Pancreas (tissue), 10 donors: ENCODE measurements around the gene PLCXD3. TPM values are rescaled to one million over a fixed set of nuclear protein-coding genes. Genes with fewer than 3 reads are reported as not detected.

Experiments used
- ATAC-seq, 4 donors: fragments of 200-7000 bp; cut with Tn5 transposase; one replicate each; pipeline versions ENCODE4 v1.8.0 to v1.9.1; 2020; ENCODE audit warnings: mild to moderate bottlenecking in 4 of 4, moderate library complexity in 4 of 4
- DNase-seq, 6 donors: peaks; one replicate each; pipeline ENCODE4 v3.0.0-alpha.2; 2020
- FAIRE-seq: peaks from 2 replicates; lab custom pipeline; 2012; peaks lifted over from hg19 to GRCh38; lab: Jason Lieb, UNC
- H3K27ac ChIP-seq, 4 donors: fragments of 200-600 bp; sonication (generic); 1 replicate in 3 of 4; 2 replicates in 1 of 4; pipeline versions ENCODE4 v1.5.0 to v1.8.0; 2020
- H3K27me3 ChIP-seq, 4 donors: fragments of 200-600 bp; one replicate each; pipeline ENCODE4 v1.8.0; 2021
- H3K36me3 ChIP-seq, 3 donors: fragments of 200-600 bp; sonication (generic) in 1 of 3; one replicate each; pipeline versions ENCODE4 v1.5.0 to v1.8.0; 2020 to 2021
- H3K4me1 ChIP-seq, 3 donors: fragments of 200-600 bp; one replicate each; pipeline ENCODE4 v1.8.0; 2021
- H3K4me3 ChIP-seq, 4 donors: fragments of 200-600 bp; sonication (generic) in 2 of 4; one replicate each; pipeline versions ENCODE4 v1.5.0 to v1.8.0; 2020 to 2021
- H3K9me3 ChIP-seq, 4 donors: fragments of 200-600 bp; one replicate each; pipeline ENCODE4 v1.8.0; 2021
- WGBS, 2 donors: extraction: QIAGEN DNeasy Blood & Tissue Kit; methylation state at CpG; one replicate each; pipeline ENCODE4 v1.1.7; 2013; 5-methylcytosine and 5-hydroxymethylcytosine counted together
- intact Hi-C, 3 donors: fragments of 100-400 bp; cut with DNase I; formaldehyde crosslinking; loops; one replicate each; pipeline versions ENCODE4 v1.11.1 to v1.14.2; 2022
- polyA plus RNA-seq, 2 donors: library from polyadenylated mRNA; stranded (reverse); fragments of 200-250 nt; gene quantifications; one replicate each; pipeline ENCODE4 v1.2.3, GENCODE V29; 2013
- total RNA-seq, 6 donors: library from RNA; stranded (reverse); fragmentation: NEBNext Ultra II Directional in 4 of 6; extraction: Animal tissue kit (Norgen Biotek cat#: 25700) in 4 of 6; gene quantifications; one replicate each; pipeline versions ENCODE4 v1.2.1 to v1.2.4, GENCODE V29; 2021 to 2023
- TF ChIP-seq, protein P1 (sequence below), 4 donors: fragments of 200-600 bp; sonication (generic) in 3 of 4; IDR thresholded peaks; one replicate each; pipeline versions ENCODE4 v1.5.0 to v1.8.0; 2021; ENCODE audit warnings: antibody characterized with exemption in 4 of 4
- donor health status: healthy with polysubstance abuse.
- donor health status: DM: no; HTN: no; CAD: no; lungs with moderate emphysema.
- donor health status: DM: no; HTN: no; CAD: no.
- donor health status: control.
- donor health status: control.
- donor health status: Bipolar disorder and iron deficiency.
- donor health status: DM: yes; HTN: yes; CAD: no.
- donor health status: DM: no; HTN: no; CAD: no.
- donor health status: DM: no; HTN: no; CAD: no.
- donor health status: DM: yes; HTN: yes; CAD: no.

Gene PLCXD3
- total and polyA plus RNA-seq, 8 donors, result 0.79 to 14.2 (median 3.0) TPM

GRCh38 chr5:41406936-41407335, 103.5 kb downstream of the PLCXD3 start:
- ATAC-seq (peak in 2 of 4 donors; percentile 62 to 71), DNase-seq (no peak), FAIRE-seq (no peak)
- peaks cover 7 to 14% (median 9%) of the 10 kb centered on the region in 3 donors for H3K4me1 ChIP-seq
- H3K36me3 ChIP-seq, result no peaks in the 10 kb centered on the region
- H3K4me3 ChIP-seq, result no peak overlapping the region
- intact Hi-C loops, result no loop called here
- no peaks in the 10 kb centered on the region for H3K9me3 ChIP-seq
- 77 to 84% methylated on average over 1 of the region's 1 CpG for WGBS, 2 donors
- no peaks in the 10 kb centered on the region for H3K27me3 ChIP-seq
- TF ChIP-seq, protein P1, sequence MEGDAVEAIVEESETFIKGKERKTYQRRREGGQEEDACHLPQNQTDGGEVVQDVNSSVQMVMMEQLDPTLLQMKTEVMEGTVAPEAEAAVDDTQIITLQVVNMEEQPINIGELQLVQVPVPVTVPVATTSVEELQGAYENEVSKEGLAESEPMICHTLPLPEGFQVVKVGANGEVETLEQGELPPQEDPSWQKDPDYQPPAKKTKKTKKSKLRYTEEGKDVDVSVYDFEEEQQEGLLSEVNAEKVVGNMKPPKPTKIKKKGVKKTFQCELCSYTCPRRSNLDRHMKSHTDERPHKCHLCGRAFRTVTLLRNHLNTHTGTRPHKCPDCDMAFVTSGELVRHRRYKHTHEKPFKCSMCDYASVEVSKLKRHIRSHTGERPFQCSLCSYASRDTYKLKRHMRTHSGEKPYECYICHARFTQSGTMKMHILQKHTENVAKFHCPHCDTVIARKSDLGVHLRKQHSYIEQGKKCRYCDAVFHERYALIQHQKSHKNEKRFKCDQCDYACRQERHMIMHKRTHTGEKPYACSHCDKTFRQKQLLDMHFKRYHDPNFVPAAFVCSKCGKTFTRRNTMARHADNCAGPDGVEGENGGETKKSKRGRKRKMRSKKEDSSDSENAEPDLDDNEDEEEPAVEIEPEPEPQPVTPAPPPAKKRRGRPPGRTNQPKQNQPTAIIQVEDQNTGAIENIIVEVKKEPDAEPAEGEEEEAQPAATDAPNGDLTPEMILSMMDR (IDR thresholded peaks at IDR 0.05), result no peak
- H3K27ac ChIP-seq, result no peak overlapping the region

- FAIRE-seq (no peak), DNase-seq (no peak), ATAC-seq (peak; percentile 48 to 79 (median 60))
- Histone ChIP-seq H3K4me3 (no peak overlapping the region), H3K9me3 (no peaks in the 10 kb centered on the region), H3K4me1 (peaks cover 7 to 14% (median 9%) of the 10 kb centered on the region in 3 donors), H3K27ac (no peak overlapping the region), H3K27me3 (no peaks in the 10 kb centered on the region), H3K36me3 (no peaks in the 10 kb centered on the region)
- intact Hi-C loops, result no loop called here
- 86 to 93% methylated on average over 1 of the region's 1 CpG for WGBS, 2 donors
- TF ChIP-seq, protein P1 (IDR thresholded peaks at IDR 0.05), result no peak
Measured at GRCh38 chr5:41406424-41406823, 104.0 kb downstream of the PLCXD3 start.

GRCh38 chr5:41404757-41405156, 105.6 kb downstream of the PLCXD3 start:
- no peak overlapping the region for H3K27ac ChIP-seq
- DNase-seq, result no peak
- H3K9me3 ChIP-seq, result no peaks in the 10 kb centered on the region
- no peak for FAIRE-seq
- H3K36me3 ChIP-seq, result no peaks in the 10 kb centered on the region
- intact Hi-C loops, result no loop called here
- peak in 3 of 4 donors; percentile 52 to 78 (median 72) for ATAC-seq
- no peaks in the 10 kb centered on the region for H3K27me3 ChIP-seq
- TF ChIP-seq, protein P1 (IDR thresholded peaks at IDR 0.05), result no peak
- H3K4me1 ChIP-seq, result peaks cover 7 to 13% (median 9%) of the 10 kb centered on the region in 3 donors
- no peak overlapping the region for H3K4me3 ChIP-seq

DNA sequence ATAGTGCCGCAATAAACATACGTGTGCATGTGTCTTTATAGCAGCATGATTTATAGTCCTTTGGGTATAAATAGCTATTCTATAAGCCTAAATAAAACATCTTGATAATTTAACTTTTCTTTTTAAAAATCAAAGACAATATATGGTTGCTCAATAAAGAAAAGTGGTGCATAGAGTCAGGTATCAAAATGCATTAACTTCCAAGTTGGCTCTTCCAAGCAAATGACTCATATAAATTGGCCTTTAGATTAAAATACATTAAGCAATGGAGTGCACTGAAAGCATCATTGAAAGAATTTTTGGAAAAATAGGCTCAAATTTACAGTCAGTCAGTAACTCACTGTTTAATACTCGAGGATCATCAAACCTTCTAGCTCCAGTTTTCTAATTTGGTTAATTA, 106.6 kb downstream of the PLCXD3 start:
- Histone ChIP-seq H3K27ac (no peak overlapping the region), H3K4me3 (no peak overlapping the region), H3K4me1 (peaks cover 7 to 9% (median 9%) of the 10 kb centered on the region in 3 donors), H3K36me3 (no peaks in the 10 kb centered on the region), H3K9me3 (no peaks in the 10 kb centered on the region), H3K27me3 (no peaks in the 10 kb centered on the region)
- TF ChIP-seq, protein P1 (IDR thresholded peaks at IDR 0.05), result no peak
- DNase-seq (no peak), ATAC-seq (no peak), FAIRE-seq (no peak)
- intact Hi-C loops, result no loop called here
- 94 to 97% methylated on average over 3 of the region's 3 CpGs for WGBS, 2 donors

DNA sequence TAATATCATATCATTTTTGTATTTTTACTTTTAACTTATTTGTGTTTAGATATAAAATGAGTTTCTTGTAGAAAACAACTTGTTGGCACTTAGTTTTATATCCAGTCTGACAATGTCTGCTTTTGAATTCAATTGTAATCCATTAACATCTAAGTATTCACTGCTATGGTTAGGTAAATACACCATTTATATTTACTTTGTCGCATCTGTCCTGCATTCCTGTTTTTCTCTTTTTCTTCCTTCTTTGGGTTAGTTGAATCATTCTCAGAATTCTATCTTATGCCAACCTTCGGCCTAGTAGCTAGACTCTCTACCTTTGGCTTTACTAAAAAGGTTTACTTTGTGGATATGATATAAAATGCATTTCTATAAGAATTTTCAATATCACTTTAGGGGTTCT, 107.6 kb downstream of the PLCXD3 start:
- H3K27me3 ChIP-seq, result no peaks in the 10 kb centered on the region
- intact Hi-C loops, result no loop called here

More for the DNA sequence above, 107.6 kb downstream of the PLCXD3 start:
- no peak for DNase-seq
- no peak for ATAC-seq
- H3K4me1 ChIP-seq, result peaks cover 7 to 9% (median 9%) of the 10 kb centered on the region in 3 donors
- no peaks in the 10 kb centered on the region for H3K36me3 ChIP-seq
- no peaks in the 10 kb centered on the region for H3K9me3 ChIP-seq
- WGBS, 2 donors, result 63 to 74% methylated on average over 2 of the region's 2 CpGs
- H3K4me3 ChIP-seq, result no peak overlapping the region
- no peak for FAIRE-seq
- TF ChIP-seq, protein P1 (IDR thresholded peaks at IDR 0.05), result no peak
- no peak overlapping the region for H3K27ac ChIP-seq
